ENCODE measurements around the gene CELF2. TPM values are rescaled to one million over a fixed set of nuclear protein-coding genes. Genes with fewer than 3 reads are reported as not detected.

CELF2 gene
- total and polyA plus RNA-seq, 7 donors, result 6.0 to 83.1 (median 48.9) TPM

- peak overlapping the region in 1 of 4 donors; percentile 62 for H3K27ac ChIP-seq
- H3K9me3 ChIP-seq, result no peaks in the 10 kb centered on the region
- no peak for DNase-seq
- no peaks in the 10 kb centered on the region for H3K36me3 ChIP-seq
- TF ChIP-seq EP300 (IDR thresholded peaks at IDR 0.05), result no peak
- no peak for TF ChIP-seq POLR2AphosphoS5 (IDR thresholded peaks at IDR 0.05)
- no peak for TF ChIP-seq CTCF (IDR thresholded peaks at IDR 0.05)
- TF ChIP-seq POLR2A (IDR thresholded peaks at IDR 0.05), result no peak
- H3K27me3 ChIP-seq, result no peaks in the 10 kb centered on the region
- H3K4me1 ChIP-seq, result peaks cover 0 to 11% (median 0%) of the 10 kb centered on the region in 4 donors
- no peak overlapping the region for H3K4me3 ChIP-seq
- intact Hi-C loops (cut with DNase I), result no loop called here
- 85% methylated on average over 4 of the region's 4 CpGs for WGBS, 2 donors
Measured at GRCh38 chr10:10976652-10977051, 41.0 kb upstream of the CELF2 start.

- no peak for DNase-seq
- H3K36me3 ChIP-seq, result no peaks in the 10 kb centered on the region
- TF ChIP-seq EP300 (IDR thresholded peaks at IDR 0.05), result no peak
- no peak for TF ChIP-seq POLR2A (IDR thresholded peaks at IDR 0.05)
- TF ChIP-seq POLR2AphosphoS5 (IDR thresholded peaks at IDR 0.05), result peak; percentile 7 to 37 (median 24)
- TF ChIP-seq CTCF (IDR thresholded peaks at IDR 0.05), result no peak
- no peak overlapping the region for H3K4me3 ChIP-seq
- peaks cover 0 to 11% (median 0%) of the 10 kb centered on the region in 4 donors for H3K4me1 ChIP-seq
- intact Hi-C loops (cut with DNase I), result no loop called here
- no peaks in the 10 kb centered on the region for H3K9me3 ChIP-seq
- no peaks in the 10 kb centered on the region for H3K27me3 ChIP-seq
- 64 to 74% methylated on average over 2 of the region's 2 CpGs for WGBS, 2 donors
- peak overlapping the region in 2 of 4 donors; percentile 12 to 62 for H3K27ac ChIP-seq
Measured at GRCh38 chr10:10977226-10977956, 40.3 kb upstream of the CELF2 start.

- Histone ChIP-seq H3K27ac (peak overlapping the region in 1 of 4 donors; percentile 62), H3K27me3 (no peaks in the 10 kb centered on the region), H3K4me3 (no peak overlapping the region), H3K9me3 (no peaks in the 10 kb centered on the region), H3K4me1 (peaks cover 0 to 11% (median 0%) of the 10 kb centered on the region in 4 donors), H3K36me3 (no peaks in the 10 kb centered on the region)
- 78 to 81% methylated on average over 2 of the region's 2 CpGs for WGBS, 2 donors
- intact Hi-C loops (cut with DNase I), result no loop called here
- DNase-seq, result no peak
- no peak for TF ChIP-seq POLR2A (IDR thresholded peaks at IDR 0.05)
- TF ChIP-seq POLR2AphosphoS5 (IDR thresholded peaks at IDR 0.05), result no peak
- no peak for TF ChIP-seq EP300 (IDR thresholded peaks at IDR 0.05)
- no peak for TF ChIP-seq CTCF (IDR thresholded peaks at IDR 0.05)
Measured at GRCh38 chr10:10977978-10978377, 39.7 kb upstream of the CELF2 start.

GRCh38 chr10:10985361-10985760, 32.3 kb upstream of the CELF2 start:
- 96 to 97% methylated on average over 2 of the region's 2 CpGs for WGBS, 2 donors
- Histone ChIP-seq H3K36me3 (no peaks in the 10 kb centered on the region), H3K27me3 (no peaks in the 10 kb centered on the region), H3K9me3 (no peaks in the 10 kb centered on the region), H3K4me3 (no peak overlapping the region), H3K4me1 (peaks cover 0 to 8% (median 0%) of the 10 kb centered on the region in 4 donors), H3K27ac (peak overlapping the region in 1 of 4 donors; percentile 21)
- intact Hi-C loops (cut with DNase I), result loop anchor here (10.0 kb wide), 1 partner anchor 61 kb away; no protein-coding TSS in a partner anchor
- no peak for DNase-seq
- no peak for TF ChIP-seq POLR2AphosphoS5 (IDR thresholded peaks at IDR 0.05)
- no peak for TF ChIP-seq EP300 (IDR thresholded peaks at IDR 0.05)
- TF ChIP-seq POLR2A (IDR thresholded peaks at IDR 0.05), result no peak
- TF ChIP-seq CTCF (IDR thresholded peaks at IDR 0.05), result no peak

All from sigmoid colon (tissue), 7 donors.